K562 (cell line): ENCODE measurements around the gene MTRF1L. TPM values are rescaled to one million over a fixed set of nuclear protein-coding genes. Genes with fewer than 3 reads are reported as not detected.

Source experiments
- ATAC-seq: fragments of 200-7000 bp; cut with Tn5 transposase; 3 replicates; pipeline ENCODE4 v1.9.1; 2020; ENCODE audit warnings: moderate library complexity
- BruUV-seq: library from RNA; stranded (reverse); fragments of 400-500 nt; replicated peaks from 2 replicates; lab custom pipeline; 2021; lab: Mats Ljungman, UMichigan
- CTCF ChIA-PET: fragments of 300-600 bp; formaldehyde crosslinking; extraction: SDS; loops from one replicate; lab custom pipeline; 2021; ENCODE audit warnings: low intra/inter-chr PET ratio; lab: Yijun Ruan, JAX
- POLR2A ChIA-PET: fragments of 300-600, 350-650 bp; sonication (Branson Sonifier 250); formaldehyde crosslinking; extraction: SDS; loops from one replicate; lab custom pipeline; 2021; ENCODE audit warnings: antibody characterized with exemption, inconsistent platforms; lab: Yijun Ruan, JAX
- DNase-seq, 4 experiments: peaks; one replicate each; pipeline versions ENCODE4 v3.0.0 to v3.0.0-alpha.2; 2011 to 2018; ENCODE audit warnings: low spot score in 3 of 4, mixed read lengths in 3 of 4; ENCODE audit errors: extremely low read depth in 1 of 4
- FAIRE-seq: peaks from 2 replicates; lab custom pipeline; 2011; peaks lifted over from hg19 to GRCh38; lab: Jason Lieb, UNC
- H2AFZ ChIP-seq: 2 replicates; pipeline ENCODE4 v1.6.0; 2011; ENCODE audit warnings: low read depth, low read length, control low read depth, inconsistent platforms
- H3K27ac ChIP-seq: fragments of 200-600 bp; 3 replicates; pipeline ENCODE4 v1.8.0; 2011; ENCODE audit warnings: low read depth, mild to moderate bottlenecking, control low read depth, inconsistent platforms, low read length, moderate library complexity, mixed read lengths; ENCODE audit errors: extremely low read depth
- H3K27me3 ChIP-seq, 2 experiments: fragments of 300-600 bp in 1 of 2; 2 replicates in 1 of 2; 3 replicates in 1 of 2; pipeline versions ENCODE4 v1.6.0 to v1.8.0; 2011; ENCODE audit warnings: inconsistent platforms in 2 of 2, low read length in 2 of 2, mild to moderate bottlenecking in 1 of 2, mixed read lengths in 1 of 2, moderate library complexity in 1 of 2; ENCODE audit not compliant: control insufficient read depth in 2 of 2, insufficient read depth in 2 of 2
- H3K36me3 ChIP-seq: fragments of 300-600 bp; 3 replicates; pipeline ENCODE4 v1.8.0; 2011; ENCODE audit warnings: mild to moderate bottlenecking, low read length, inconsistent platforms; ENCODE audit not compliant: control insufficient read depth, insufficient read depth
- H3K4me1 ChIP-seq, 2 experiments: fragments of 200-600 bp in 1 of 2; replicated peaks in 1 of 2; 2 replicates in 1 of 2; 3 replicates in 1 of 2; pipeline versions ENCODE4 v1.5.1 to v1.8.0; 2011; ENCODE audit warnings: inconsistent platforms in 2 of 2, low read length in 2 of 2, mild to moderate bottlenecking in 1 of 2, mixed read lengths in 1 of 2, moderate library complexity in 1 of 2; ENCODE audit not compliant: control insufficient read depth in 2 of 2, insufficient read depth in 2 of 2
- H3K4me2 ChIP-seq: 2 replicates; pipeline ENCODE4 v1.6.1; 2011; ENCODE audit warnings: low read length, control low read depth, inconsistent platforms, mixed read lengths; ENCODE audit not compliant: insufficient read depth
- H3K4me3 ChIP-seq: fragments of 200-600 bp; sonication (generic), shearing (Covaris generic); 2 replicates; pipeline ENCODE4 v1.5.1; 2016; ENCODE audit warnings: control low read depth, inconsistent platforms
- H3K79me2 ChIP-seq: fragments of 200-600 bp; 3 replicates; pipeline ENCODE4 v1.8.0; 2011; ENCODE audit warnings: low read length, inconsistent platforms; ENCODE audit not compliant: control insufficient read depth, insufficient read depth
- H3K9ac ChIP-seq, 2 experiments: 2 replicates each; pipeline versions ENCODE4 v1.6.0 to v1.6.1; 2011; ENCODE audit warnings: low read depth in 2 of 2, low read length in 2 of 2, control low read depth in 1 of 2, inconsistent platforms in 1 of 2, mild to moderate bottlenecking in 1 of 2, mixed read lengths in 1 of 2; ENCODE audit not compliant: insufficient read depth in 1 of 2
- H3K9me1 ChIP-seq: one replicate; pipeline ENCODE4 v1.6.0; 2011; ENCODE audit warnings: inconsistent platforms, mild to moderate bottlenecking, low read length, moderate library complexity; ENCODE audit not compliant: control insufficient read depth, insufficient read depth
- H3K9me3 ChIP-seq: replicated peaks from 2 replicates; pipeline ENCODE4 v1.5.1; 2011; ENCODE audit warnings: low read depth, low read length, inconsistent platforms; ENCODE audit not compliant: control insufficient read depth, insufficient read depth
- H4K20me1 ChIP-seq: replicated peaks from 2 replicates; pipeline ENCODE4 v1.6.1; 2011; ENCODE audit warnings: low read length, inconsistent platforms, mixed read lengths; ENCODE audit not compliant: control insufficient read depth, insufficient read depth
- CBX8 ChIP-seq: fragments of 200-600 bp; sonication (generic); IDR thresholded peaks from 2 replicates; pipeline ENCODE4 v1.6.1; 2012; ENCODE audit warnings: borderline replicate concordance, mixed run types, low read depth, mild to moderate bottlenecking, moderate library complexity, mixed read lengths, low read length, control low read depth, inconsistent platforms; ENCODE audit not compliant: poor library complexity, severe bottlenecking; ENCODE audit errors: extremely low read depth
- CEBPB ChIP-seq: fragments of 450-650 bp; IDR thresholded peaks from 2 replicates; pipeline ENCODE4 v1.6.1; 2016; ENCODE audit warnings: missing genetic modification characterization, missing compliant biosample characterization
- CUX1 ChIP-seq: fragments of 200-800 bp; sonication (Bioruptor generic); IDR thresholded peaks from 2 replicates; pipeline ENCODE4 v1.6.1; 2016; ENCODE audit warnings: missing genetic modification characterization, missing compliant biosample characterization
- POLR2AphosphoS5 ChIP-seq: IDR thresholded peaks from 2 replicates; pipeline ENCODE4 v1.6.1; 2011; ENCODE audit warnings: mild to moderate bottlenecking, low read depth, low read length, moderate library complexity; ENCODE audit not compliant: control insufficient read depth, insufficient read depth
- U2AF1 ChIP-seq: fragments of 200-400 bp; formaldehyde crosslinking; optimal IDR thresholded peaks from 2 replicates; pipeline ENCODE3; 2017; ENCODE audit warnings: mild to moderate bottlenecking, low read depth, low read length, moderate library complexity
- ZFX ChIP-seq: sonication (generic); formaldehyde crosslinking; IDR thresholded peaks from 2 replicates; pipeline ENCODE4 v1.8.0; 2022; ENCODE audit warnings: mild to moderate bottlenecking, missing genetic modification reagents, moderate library complexity
- WGBS: fragments of 100-300 bp; shearing (Covaris generic); methylation state at CpG from one replicate; pipeline ENCODE4 v1.1.6; 2016; ENCODE audit warnings: low coverage, mixed read lengths; ENCODE audit not compliant: insufficient coverage; ENCODE audit errors: missing lambda C conversion rate; 5-methylcytosine and 5-hydroxymethylcytosine counted together
- in situ Hi-C: fragments of 300-500 bp; cut with MboI; formaldehyde crosslinking; loops from 4 replicates; pipeline ENCODE4 v1.15.0; 2018; ENCODE audit warnings: inconsistent platforms, mixed read lengths
- intact Hi-C: fragments of 100-400 bp; cut with micrococcal nuclease; formaldehyde crosslinking; loops from 2 replicates; pipeline ENCODE4 v1.14.2; 2022
- polyA plus RNA-seq, 8 experiments: library from polyadenylated mRNA; depleted of rRNA in 4 of 8; stranded (reverse) in 5 of 8; unstranded in 3 of 8; fragments of >200 nt; fragmentation: Nextera tagmentation in 2 of 8; fragmentation: Illumina TruSeq in 1 of 8; extraction: Ambion mirVana in 2 of 8; extraction: Trizol in 1 of 8; gene quantifications; 2 replicates each; pipeline versions ENCODE4 v1.2.1 to v1.2.3, GENCODE V29; 2011 to 2014; ENCODE audit warnings: inconsistent platforms in 1 of 8, missing spikeins in 1 of 8
- total RNA-seq, 7 experiments: library from RNA; depleted of rRNA in 6 of 7; stranded (reverse); fragments of >200 nt in 6 of 7; fragmentation: Illumina TruSeq in 2 of 7; extraction: Trizol in 2 of 7; gene quantifications; 2 replicates each; pipeline versions ENCODE4 v1.2.1 to v1.2.3, GENCODE V29; 2011 to 2021; ENCODE audit warnings: low replicate concordance in 1 of 7

The MTRF1L gene
- total and polyA plus RNA-seq, 9 of the 15 experiments (the other 6 are each of a cell fraction or from before 2014, with no cell fraction given) = 10.7 to 34.0 (median 30.2) TPM

DNA sequence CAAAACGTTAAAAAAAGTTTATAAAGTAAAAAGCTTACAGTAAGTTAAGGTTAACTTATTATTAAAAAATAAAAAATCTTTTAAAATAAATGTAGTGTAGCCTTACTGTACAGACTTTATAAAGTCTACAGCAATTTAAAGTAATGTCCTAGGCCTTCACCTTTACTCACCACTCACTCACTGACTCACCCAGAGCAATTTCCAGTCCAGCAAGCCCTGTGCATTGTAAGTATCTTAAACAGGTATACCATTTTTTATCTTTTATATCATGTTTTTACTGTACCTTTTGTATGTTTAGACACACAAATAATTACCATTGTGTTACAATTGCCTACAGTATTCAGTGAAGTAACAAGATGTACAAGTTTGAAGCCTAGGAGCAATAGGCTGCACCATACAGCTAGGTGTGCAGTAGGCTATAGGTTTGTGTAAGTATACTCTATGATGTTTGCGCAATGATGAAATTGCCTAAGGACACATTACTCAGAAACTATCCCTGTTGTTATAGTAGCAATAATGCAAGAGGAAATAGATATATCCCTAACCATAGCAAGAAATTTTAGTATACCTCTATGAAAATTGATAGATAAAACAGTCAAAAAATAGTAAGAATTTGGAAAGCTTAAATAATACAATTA is 59.1 kb downstream of the MTRF1L start:
- Histone ChIP-seq H3K27me3 (peaks cover 3 to 12% of the 10 kb centered on the region in 2 experiments; a peak in 3 of 5 replicates), H3K36me3 (no peaks in the 10 kb centered on the region), H3K4me3 (no peak overlapping the region), H4K20me1 (no peaks in the 10 kb centered on the region), H3K4me1 (no peaks in the 10 kb centered on the region), H3K79me2 (no peaks in the 10 kb centered on the region), H3K9me3 (no peaks in the 10 kb centered on the region), H3K9me1 (no peaks in the 10 kb centered on the region), H2AFZ (no peak overlapping the region), H3K4me2 (no peak overlapping the region), H3K27ac (no peak overlapping the region), H3K9ac (no peak overlapping the region)
- ATAC-seq (no peak), FAIRE-seq (no peak), DNase-seq (no peak)
- POLR2A ChIA-PET = no interaction called here
- intact Hi-C loops (loop anchor here (10.0 kb wide), 1 partner anchor 669 kb away; no protein-coding TSS in a partner anchor), in situ Hi-C loops (no loop called here)
- BruUV-seq = no TSS peak
- TF ChIP-seq CUX1 (CRISPR knock-in tag) (no peak), CBX8 (peak; percentile 13), CEBPB (tag) (peak; percentile 51), ZFX (CRISPR knock-in tag) (no peak), U2AF1 (no peak), POLR2AphosphoS5 (no peak)
- WGBS = 11% methylated on average over 2 of the region's 2 CpGs
- CTCF ChIA-PET = interaction anchor here (0.7 to 1.0 kb wide), 2 partner anchors 10 to 195 kb away, joined by 3 read pairs; no protein-coding TSS in a partner anchor
